ENCODE measurements around the gene PHLDA2. TPM values are rescaled to one million over a fixed set of nuclear protein-coding genes. Genes with fewer than 3 reads are reported as not detected.

PHLDA2 gene
- total and polyA plus RNA-seq, 2 of the 13 experiments (the other 11 are each of a cell fraction or from before 2014, with no cell fraction given): 0.55 to 0.78 TPM

DNA sequence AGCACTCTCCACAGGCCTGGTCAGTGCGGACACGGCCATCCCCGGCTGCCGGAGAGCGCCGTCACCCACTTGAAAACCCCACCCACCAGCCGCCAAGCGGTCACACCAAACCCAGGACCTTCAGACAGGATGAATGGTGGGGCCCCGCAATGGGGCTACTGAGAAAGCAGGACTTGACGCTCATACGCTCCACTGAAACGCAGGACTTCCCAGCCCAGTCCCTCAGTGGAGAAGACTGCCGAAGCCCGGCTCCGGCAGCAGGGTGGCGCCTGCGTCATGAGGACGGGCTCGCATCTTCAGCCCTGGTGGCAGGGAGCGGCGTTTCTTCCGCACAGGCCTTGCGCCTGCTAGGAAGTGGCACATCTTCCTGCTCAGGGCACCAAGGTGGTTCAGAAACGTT lies 15.3 kb upstream of the PHLDA2 start:
- TF ChIP-seq AGO2 (optimal IDR thresholded peaks at IDR 0.05; ENCODE audit: low read depth, low read length): peak; percentile 87
- TF ChIP-seq ZBTB33 (CRISPR knock-in tag; IDR thresholded peaks at IDR 0.05): 0 out of 2 replicates have a peak, but pooled peaks have one; percentile 44
- no peak for TF ChIP-seq TOE1 (CRISPR knock-in tag; IDR thresholded peaks at IDR 0.05)
- intact Hi-C loops (cut with micrococcal nuclease; ENCODE audit: unreplicated experiment) (no loop called here), in situ Hi-C loops (cut with HindIII; ENCODE audit: extremely low pct_ligation_motif_present, low pct_unique_long_range_greater_than_20kb) (no loop called here)
- Histone ChIP-seq H3K9ac (ENCODE audit: insufficient read depth, low read depth, low read length) (no peak overlapping the region), H4K20me1 (ENCODE audit: insufficient read depth, low read length) (peaks cover 22% of the 10 kb centered on the region), H3K79me2 (ENCODE audit: insufficient read depth, low read length) (no peaks in the 10 kb centered on the region), H3K4me2 (ENCODE audit: low read depth, low read length) (no peak overlapping the region), H2AFZ (ENCODE audit: low read length) (no peak overlapping the region), H3K9me3 (ENCODE audit: low read length) (no peaks in the 10 kb centered on the region), H3K27ac (ENCODE audit: extremely low read length, insufficient read depth, low read length) (no peak overlapping the region), H3K27me3 (ENCODE audit: control insufficient read depth in 1 of 2, insufficient read depth in 2 of 2, low read length in 2 of 2) (no peaks in the 10 kb centered on the region), H3K4me1 (ENCODE audit: insufficient read depth, low read length) (peaks cover 14% of the 10 kb centered on the region), H3K36me3 (replicated peaks in 1 of 2; ENCODE audit: control insufficient read depth in 1 of 2, insufficient read depth in 2 of 2, low read length in 2 of 2) (peaks cover 4 to 62% of the 10 kb centered on the region in 2 experiments; a peak in 4 of 5 replicates), H3K4me3 (replicated peaks in 1 of 3; ENCODE audit: insufficient read depth in 1 of 3, low read depth in 2 of 3, low read length in 3 of 3) (no peak overlapping the region)
- ChIA-PET POLR2A (no interaction called here), CTCF (ENCODE audit: low intra/inter-chr PET ratio, low total read pairs) (no interaction called here)
- no TSS peak for BruUV-seq (replicated peaks)
- DNase-seq (ENCODE audit: low spot score) (no peak), FAIRE-seq (no peak), ATAC-seq (no peak)
- WGBS (ENCODE audit: low lambda C conversion rate): 98% methylated on average over 17 of the region's 24 CpGs

GRCh38 chr11:2943711-2944118 lies 14.5 kb upstream of the PHLDA2 start:
- no peaks in the 10 kb centered on the region for H3K79me2 ChIP-seq (ENCODE audit: insufficient read depth, low read length)
- TF ChIP-seq BCLAF1 (IDR thresholded peaks at IDR 0.05) (no peak), ZBTB38 (CRISPR knock-in tag; IDR thresholded peaks at IDR 0.05) (peak; percentile 44; the same call in 1 of the 2 replicates), ZFP37 (CRISPR knock-in tag; IDR thresholded peaks at IDR 0.05; ENCODE audit: borderline replicate concordance) (no peak), ZFP82 (CRISPR knock-in tag; IDR thresholded peaks at IDR 0.05; ENCODE audit: borderline replicate concordance) (no peak), AGO2 (optimal IDR thresholded peaks at IDR 0.05; ENCODE audit: low read depth, low read length) (peak; percentile 69), RBM22 (optimal IDR thresholded peaks at IDR 0.05; ENCODE audit: low read length) (peak; percentile 79)
- H3K9ac ChIP-seq (ENCODE audit: insufficient read depth, low read depth, low read length): no peak overlapping the region
- ATAC-seq (no peak), DNase-seq (ENCODE audit: low spot score) (no peak), FAIRE-seq (no peak)
- POLR2A ChIA-PET: interaction anchor here (0.6 kb wide), 1 partner anchor 12 kb away, joined by 3 read pairs; no protein-coding TSS in a partner anchor
- H3K36me3 ChIP-seq (replicated peaks in 1 of 2; ENCODE audit: control insufficient read depth in 1 of 2, insufficient read depth in 2 of 2, low read length in 2 of 2): peaks cover 2 to 54% of the 10 kb centered on the region in 2 experiments; a peak in 4 of 5 replicates
- CTCF ChIA-PET (ENCODE audit: low intra/inter-chr PET ratio, low total read pairs): no interaction called here
- peaks cover 22% of the 10 kb centered on the region for H4K20me1 ChIP-seq (ENCODE audit: insufficient read depth, low read length)
- WGBS (ENCODE audit: low lambda C conversion rate): 87% methylated on average over 9 of the region's 12 CpGs
- H3K4me2 ChIP-seq (ENCODE audit: low read depth, low read length): no peak overlapping the region
- no TSS peak for BruUV-seq (replicated peaks)
- no peak overlapping the region for H2AFZ ChIP-seq (ENCODE audit: low read length)
- no peaks in the 10 kb centered on the region for H3K27me3 ChIP-seq (ENCODE audit: control insufficient read depth in 1 of 2, insufficient read depth in 2 of 2, low read length in 2 of 2)
- H3K4me3 ChIP-seq (replicated peaks in 1 of 3; ENCODE audit: insufficient read depth in 1 of 3, low read depth in 2 of 3, low read length in 3 of 3): no peak overlapping the region
- intact Hi-C loops (cut with micrococcal nuclease; ENCODE audit: unreplicated experiment): no loop called here
- H3K27ac ChIP-seq (ENCODE audit: extremely low read length, insufficient read depth, low read length): no peak overlapping the region
- in situ Hi-C loops (cut with HindIII; ENCODE audit: extremely low pct_ligation_motif_present, low pct_unique_long_range_greater_than_20kb): no loop called here
- peaks cover 1% of the 10 kb centered on the region; the same call in 1 of the 2 replicates for H3K9me3 ChIP-seq (ENCODE audit: low read length)
- H3K4me1 ChIP-seq (ENCODE audit: insufficient read depth, low read length): peaks cover 14% of the 10 kb centered on the region

Measured in HepG2 (cell line).